Suprapubic skin (tissue), 4 donors: Measurements from ENCODE around the gene ARMH3. TPM values are rescaled to one million over a fixed set of nuclear protein-coding genes. Genes with fewer than 3 reads are reported as not detected.

Experiments used
- DNase-seq, 2 donors: peaks; one replicate each; pipeline ENCODE4 v3.0.0-alpha.2; 2019; ENCODE audit warnings: low spot score in 2 of 2
- H3K27ac ChIP-seq: fragments of 200-600 bp; sonication (generic); one replicate; pipeline ENCODE4 v1.5.1; 2019
- H3K27me3 ChIP-seq: fragments of 200-600 bp; sonication (generic); one replicate; pipeline ENCODE4 v1.5.1; 2019
- H3K36me3 ChIP-seq: fragments of 200-600 bp; sonication (generic); one replicate; pipeline ENCODE4 v1.5.1; 2019
- H3K4me1 ChIP-seq: fragments of 200-600 bp; sonication (generic); one replicate; pipeline ENCODE4 v1.5.1; 2019
- H3K4me3 ChIP-seq: fragments of 200-600 bp; sonication (generic); one replicate; pipeline ENCODE4 v1.5.1; 2019; ENCODE audit warnings: mild to moderate bottlenecking
- H3K9me3 ChIP-seq: fragments of 200-600 bp; sonication (generic); one replicate; pipeline ENCODE4 v1.5.1; 2019
- EP300 ChIP-seq: sonication (generic); formaldehyde crosslinking; IDR thresholded peaks from one replicate; pipeline ENCODE4 v1.6.1; 2017; ENCODE audit warnings: antibody characterized with exemption
- POLR2A ChIP-seq, 2 donors: fragments of 450-650 bp; IDR thresholded peaks; one replicate each; pipeline ENCODE4 v1.6.1; 2017; ENCODE audit warnings: antibody characterized with exemption in 2 of 2, mild to moderate bottlenecking in 2 of 2, moderate library complexity in 2 of 2
- POLR2AphosphoS5 ChIP-seq, 3 donors: sonication (generic); formaldehyde crosslinking; IDR thresholded peaks; one replicate each; pipeline ENCODE4 v1.6.1; 2017; ENCODE audit warnings: antibody characterized with exemption in 3 of 3
- WGBS: methylation state at CpG from one replicate; pipeline ENCODE4 v1.1.5; 2018; 5-methylcytosine and 5-hydroxymethylcytosine counted together
- total RNA-seq, 4 donors: library from RNA; depleted of rRNA; stranded (reverse); fragments of >200 nt; gene quantifications; one replicate each; pipeline ENCODE4 v1.1.0, GENCODE V29; 2016
- TF ChIP-seq, protein P1 (sequence below), 2 donors: fragments of 200-600 bp in 1 of 2; fragments of 450-650 bp in 1 of 2; sonication (generic) in 1 of 2; IDR thresholded peaks; one replicate each; pipeline ENCODE4 v1.5.1; 2016 to 2019; ENCODE audit warnings: antibody characterized with exemption in 2 of 2, mild to moderate bottlenecking in 1 of 2, moderate library complexity in 1 of 2

Gene ARMH3
- total RNA-seq, 4 donors from 2014 or later, result 12.1 to 25.7 (median 20.4) TPM

DNA sequence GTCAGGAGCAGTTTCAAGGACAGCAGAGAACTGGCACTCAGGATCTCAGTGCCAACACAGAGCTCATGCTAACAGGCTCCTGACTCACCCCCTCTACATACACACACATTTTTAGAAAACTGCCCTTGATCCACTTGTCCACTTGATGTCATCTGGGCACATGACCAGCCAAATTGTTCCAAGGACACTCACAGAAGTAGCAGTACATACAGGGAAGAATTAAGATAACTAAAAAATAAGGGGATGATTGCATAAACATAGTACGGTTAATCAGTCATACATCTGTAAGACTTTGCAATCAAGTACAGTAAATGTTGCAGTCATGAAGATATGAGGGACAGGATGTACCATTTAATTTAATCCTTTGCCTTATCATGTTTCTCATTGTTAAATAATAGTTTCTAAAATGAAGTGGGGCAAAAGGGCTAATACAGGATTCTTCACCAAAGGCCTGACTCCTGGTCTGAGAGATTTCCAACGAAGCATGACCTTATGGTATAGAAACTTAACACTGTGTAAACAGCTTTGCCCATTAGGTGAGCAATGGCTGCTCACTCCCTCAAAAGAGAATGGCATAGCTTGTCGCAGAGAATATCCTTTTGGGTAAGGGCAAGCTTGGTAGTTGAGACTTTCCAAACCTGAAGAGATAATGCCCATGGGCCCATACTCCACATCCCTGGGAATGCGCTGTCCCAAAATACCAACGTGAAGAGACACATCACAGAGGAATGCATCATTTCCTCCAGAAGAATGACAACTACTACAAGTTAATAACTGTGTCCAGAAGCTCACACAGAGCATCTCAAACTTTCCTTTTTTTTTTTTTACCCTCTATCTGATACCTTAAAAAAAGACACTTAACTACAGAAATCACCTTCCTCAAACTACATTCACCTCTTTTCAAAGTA, 94.1 kb downstream of the ARMH3 start:
- no peaks in the 10 kb centered on the region for H3K27me3 ChIP-seq
- no peaks in the 10 kb centered on the region for H3K4me1 ChIP-seq
- peaks cover 14% of the 10 kb centered on the region for H3K36me3 ChIP-seq
- no peak overlapping the region for H3K4me3 ChIP-seq
- DNase-seq, result no peak
- no peak overlapping the region for H3K27ac ChIP-seq
- 84% methylated on average over 5 of the region's 5 CpGs for WGBS
- H3K9me3 ChIP-seq, result no peaks in the 10 kb centered on the region
- no peak for TF ChIP-seq POLR2AphosphoS5 (IDR thresholded peaks at IDR 0.05)
- TF ChIP-seq POLR2A (IDR thresholded peaks at IDR 0.05), result no peak
- TF ChIP-seq EP300, result no peak
- TF ChIP-seq, protein P1, sequence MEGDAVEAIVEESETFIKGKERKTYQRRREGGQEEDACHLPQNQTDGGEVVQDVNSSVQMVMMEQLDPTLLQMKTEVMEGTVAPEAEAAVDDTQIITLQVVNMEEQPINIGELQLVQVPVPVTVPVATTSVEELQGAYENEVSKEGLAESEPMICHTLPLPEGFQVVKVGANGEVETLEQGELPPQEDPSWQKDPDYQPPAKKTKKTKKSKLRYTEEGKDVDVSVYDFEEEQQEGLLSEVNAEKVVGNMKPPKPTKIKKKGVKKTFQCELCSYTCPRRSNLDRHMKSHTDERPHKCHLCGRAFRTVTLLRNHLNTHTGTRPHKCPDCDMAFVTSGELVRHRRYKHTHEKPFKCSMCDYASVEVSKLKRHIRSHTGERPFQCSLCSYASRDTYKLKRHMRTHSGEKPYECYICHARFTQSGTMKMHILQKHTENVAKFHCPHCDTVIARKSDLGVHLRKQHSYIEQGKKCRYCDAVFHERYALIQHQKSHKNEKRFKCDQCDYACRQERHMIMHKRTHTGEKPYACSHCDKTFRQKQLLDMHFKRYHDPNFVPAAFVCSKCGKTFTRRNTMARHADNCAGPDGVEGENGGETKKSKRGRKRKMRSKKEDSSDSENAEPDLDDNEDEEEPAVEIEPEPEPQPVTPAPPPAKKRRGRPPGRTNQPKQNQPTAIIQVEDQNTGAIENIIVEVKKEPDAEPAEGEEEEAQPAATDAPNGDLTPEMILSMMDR (IDR thresholded peaks at IDR 0.05), result no peak

DNA sequence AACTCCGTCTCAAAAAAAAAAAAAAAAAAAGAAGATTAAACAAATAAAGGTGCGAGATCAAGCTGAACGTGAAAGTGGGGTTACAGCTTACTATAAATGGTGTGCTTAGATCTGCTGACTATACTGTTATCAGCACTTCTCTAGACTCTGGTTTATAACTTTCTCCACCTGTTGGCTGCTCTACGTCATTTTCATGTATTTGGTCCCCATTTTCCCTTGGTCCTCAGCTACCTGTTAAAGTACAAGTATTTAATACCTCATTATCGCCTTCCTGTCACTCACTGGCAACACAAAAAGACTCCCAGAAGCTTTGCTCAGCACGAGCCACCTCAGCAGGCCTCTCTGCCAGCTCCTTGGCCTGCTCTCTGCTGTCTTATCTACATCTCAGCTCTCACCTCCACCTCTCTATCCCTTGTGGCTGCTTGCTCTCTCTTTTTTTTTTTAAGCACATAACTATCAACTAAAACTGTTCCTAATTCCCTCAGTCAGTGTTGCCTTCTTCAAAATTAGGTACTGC, 95.0 kb downstream of the ARMH3 start:
- H3K9me3 ChIP-seq, result no peaks in the 10 kb centered on the region
- no peak for DNase-seq
- WGBS, result 95% methylated on average over 6 of the region's 6 CpGs
- no peak overlapping the region for H3K27ac ChIP-seq
- TF ChIP-seq EP300 (no peak), POLR2AphosphoS5 (IDR thresholded peaks at IDR 0.05) (no peak), POLR2A (IDR thresholded peaks at IDR 0.05) (no peak)
- TF ChIP-seq, protein P1 (IDR thresholded peaks at IDR 0.05), result no peak
- H3K36me3 ChIP-seq, result peaks cover 23% of the 10 kb centered on the region
- H3K4me1 ChIP-seq, result no peaks in the 10 kb centered on the region
- no peak overlapping the region for H3K4me3 ChIP-seq
- no peaks in the 10 kb centered on the region for H3K27me3 ChIP-seq

DNA sequence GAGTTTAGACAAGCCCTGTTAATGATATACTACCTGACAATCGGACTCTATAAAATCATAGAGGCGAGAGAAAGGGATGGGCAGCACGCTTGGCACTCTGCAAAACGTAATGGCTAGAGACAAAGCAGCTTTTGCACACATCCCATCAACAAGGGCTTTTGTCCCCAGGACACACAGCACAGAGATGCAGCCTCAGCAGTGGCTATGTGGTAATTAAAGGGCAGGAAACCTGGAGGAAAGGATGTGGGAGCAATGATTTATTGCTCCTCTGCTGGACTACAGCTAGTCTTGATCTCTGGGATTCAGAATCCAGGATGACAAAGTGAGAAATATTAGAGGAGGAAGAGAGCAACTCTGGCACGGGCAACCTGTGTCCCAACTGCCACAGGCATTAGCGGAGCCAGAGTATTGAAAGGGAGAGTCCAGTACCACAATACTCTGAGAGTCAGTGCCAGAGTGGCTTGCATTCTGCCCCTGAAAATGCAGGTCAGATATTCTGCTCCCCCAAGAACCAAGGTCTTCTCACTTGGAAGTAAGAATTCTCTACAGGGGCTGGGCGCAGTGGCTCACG, 96.5 kb downstream of the ARMH3 start:
- Histone ChIP-seq H3K4me1 (no peaks in the 10 kb centered on the region), H3K36me3 (peaks cover 36% of the 10 kb centered on the region), H3K27ac (no peak overlapping the region), H3K27me3 (no peaks in the 10 kb centered on the region), H3K9me3 (no peaks in the 10 kb centered on the region), H3K4me3 (no peak overlapping the region)
- no peak for TF ChIP-seq EP300
- DNase-seq, result no peak
- 79% methylated on average over 8 of the region's 8 CpGs for WGBS

DNA sequence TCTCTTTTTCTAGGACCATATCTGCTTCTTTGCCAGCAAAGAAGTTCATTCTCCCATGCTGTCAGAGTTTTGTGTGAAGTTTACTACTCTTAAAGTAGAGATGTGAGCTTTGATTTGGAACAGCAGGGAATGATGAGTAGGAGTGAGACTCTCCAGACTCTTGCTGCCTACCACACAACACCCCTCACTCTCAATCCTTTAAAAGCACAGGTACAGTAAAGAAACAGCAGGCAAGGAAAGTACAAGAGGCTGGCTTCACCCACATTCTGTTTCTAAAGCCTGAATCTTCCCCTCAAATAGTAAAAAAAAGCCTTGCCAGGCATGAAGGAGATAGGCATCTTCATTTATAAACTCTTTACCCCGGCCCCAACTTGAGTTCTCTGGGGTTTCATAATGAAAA, 97.3 kb downstream of the ARMH3 start:
- no peaks in the 10 kb centered on the region for H3K9me3 ChIP-seq
- TF ChIP-seq, protein P1 (IDR thresholded peaks at IDR 0.05), result no peak
- TF ChIP-seq POLR2A (IDR thresholded peaks at IDR 0.05), result no peak
- no peak for TF ChIP-seq POLR2AphosphoS5 (IDR thresholded peaks at IDR 0.05)
- TF ChIP-seq EP300, result no peak
- no peak overlapping the region for H3K27ac ChIP-seq
- no peak for DNase-seq
- H3K36me3 ChIP-seq, result peaks cover 44% of the 10 kb centered on the region
- 86% methylated on average over 1 of the region's 1 CpG for WGBS
- H3K4me3 ChIP-seq, result no peak overlapping the region
- no peaks in the 10 kb centered on the region for H3K4me1 ChIP-seq
- H3K27me3 ChIP-seq, result no peaks in the 10 kb centered on the region

DNA sequence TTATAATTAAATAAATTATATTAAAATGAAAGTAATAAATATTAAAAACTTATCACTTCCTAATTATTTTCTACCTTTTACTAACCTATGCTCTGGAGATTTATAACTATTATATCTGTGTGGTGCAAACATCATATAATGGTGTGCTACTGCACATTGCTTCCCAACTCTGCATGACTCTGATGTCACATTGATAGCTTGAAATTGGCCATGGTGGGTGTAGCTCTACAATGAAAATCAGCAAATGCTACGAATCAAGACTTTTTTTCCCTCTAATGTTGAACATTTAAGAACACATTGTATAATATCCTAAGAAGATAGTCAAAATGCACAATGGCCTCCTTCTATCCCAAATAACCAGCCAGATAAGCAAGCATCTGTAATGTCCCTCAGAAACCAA, 99.1 kb downstream of the ARMH3 start:
- no peak for TF ChIP-seq EP300
- TF ChIP-seq, protein P1 (IDR thresholded peaks at IDR 0.05), result no peak
- TF ChIP-seq POLR2AphosphoS5 (IDR thresholded peaks at IDR 0.05), result no peak
- TF ChIP-seq POLR2A (IDR thresholded peaks at IDR 0.05), result no peak
- no peak overlapping the region for H3K4me3 ChIP-seq
- H3K27me3 ChIP-seq, result no peaks in the 10 kb centered on the region
- no peak overlapping the region for H3K27ac ChIP-seq
- no peak for DNase-seq
- H3K4me1 ChIP-seq, result no peaks in the 10 kb centered on the region
- H3K36me3 ChIP-seq, result peaks cover 56% of the 10 kb centered on the region
- H3K9me3 ChIP-seq, result no peaks in the 10 kb centered on the region
- 92% methylated on average over 1 of the region's 1 CpG for WGBS
